ENCODE data around the gene GRIP2. TPM values are rescaled to one million over a fixed set of nuclear protein-coding genes. Genes with fewer than 3 reads are reported as not detected.

GRIP2 gene
- total RNA-seq, 3 donors from 2014 or later (not counting 1 experiment from before 2014, with no cell fraction given), result not detected

DNA sequence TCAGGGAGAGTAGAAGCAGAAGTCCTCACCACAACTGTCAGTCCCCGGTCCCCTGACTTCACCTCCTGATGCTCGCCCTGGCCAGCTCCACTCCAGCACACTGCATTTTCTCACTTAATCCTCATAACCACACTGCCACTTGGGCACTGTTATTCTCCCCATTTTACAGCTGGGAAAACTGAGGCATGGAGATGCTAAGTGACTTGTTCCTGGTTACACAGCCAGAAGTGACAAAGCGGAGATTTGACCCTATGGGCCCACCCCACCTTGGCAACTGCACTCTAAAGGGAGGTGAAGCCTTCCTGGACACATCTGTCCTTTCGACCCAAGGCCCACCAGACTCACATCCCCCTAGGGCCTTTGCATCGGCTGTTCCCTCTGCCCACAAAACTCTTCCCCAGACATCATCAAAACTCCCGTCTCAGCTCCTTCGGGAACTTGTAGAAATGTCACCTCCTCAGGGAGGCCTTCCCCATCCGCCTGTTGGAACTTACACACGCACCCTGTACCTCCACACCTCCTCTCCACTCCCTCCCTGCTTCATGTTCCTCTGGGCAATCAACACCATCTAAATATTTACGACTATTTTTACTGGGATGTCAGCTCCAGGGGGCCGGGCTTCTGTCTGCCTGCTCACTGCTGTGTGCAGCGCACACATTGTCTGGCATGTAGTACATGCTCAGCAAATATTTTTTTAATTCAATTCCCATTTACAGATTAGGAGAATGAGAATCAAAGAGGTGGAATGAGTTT is 3.1 kb downstream of the GRIP2 start:
- no peak overlapping the region for H3K4me3 ChIP-seq (ENCODE audit: low read length)
- H3K27ac Mint-ChIP-seq, result no peak overlapping the region
- H3K9me3 ChIP-seq (ENCODE audit: control insufficient read depth, insufficient read depth, low read length), result no peaks in the 10 kb centered on the region
- no peak overlapping the region for H3K4me3 Mint-ChIP-seq
- H3K27me3 Mint-ChIP-seq (ENCODE audit: low read depth in 2 of 2), result no peaks in the 10 kb centered on the region
- intact Hi-C loops (cut with micrococcal nuclease), result no loop called here
- H3K27ac ChIP-seq (ENCODE audit: low read length), result no peak overlapping the region
- H3K4me1 ChIP-seq (ENCODE audit: control insufficient read depth, insufficient read depth, low read length), result no peaks in the 10 kb centered on the region
- 91% methylated on average over 12 of the region's 12 CpGs for WGBS (ENCODE audit: insufficient coverage)
- no peaks in the 10 kb centered on the region for H3K4me1 Mint-ChIP-seq
- no peaks in the 10 kb centered on the region for H3K9me3 Mint-ChIP-seq
- no peaks in the 10 kb centered on the region for H3K36me3 ChIP-seq (ENCODE audit: control insufficient read depth, insufficient read depth, low read length)
- H3K36me3 Mint-ChIP-seq, result no peaks in the 10 kb centered on the region
- ATAC-seq (no peak), DNase-seq (no peak)
- no peaks in the 10 kb centered on the region for H3K27me3 ChIP-seq (ENCODE audit: control insufficient read depth, insufficient read depth, low read length)
- TF ChIP-seq, protein P1, sequence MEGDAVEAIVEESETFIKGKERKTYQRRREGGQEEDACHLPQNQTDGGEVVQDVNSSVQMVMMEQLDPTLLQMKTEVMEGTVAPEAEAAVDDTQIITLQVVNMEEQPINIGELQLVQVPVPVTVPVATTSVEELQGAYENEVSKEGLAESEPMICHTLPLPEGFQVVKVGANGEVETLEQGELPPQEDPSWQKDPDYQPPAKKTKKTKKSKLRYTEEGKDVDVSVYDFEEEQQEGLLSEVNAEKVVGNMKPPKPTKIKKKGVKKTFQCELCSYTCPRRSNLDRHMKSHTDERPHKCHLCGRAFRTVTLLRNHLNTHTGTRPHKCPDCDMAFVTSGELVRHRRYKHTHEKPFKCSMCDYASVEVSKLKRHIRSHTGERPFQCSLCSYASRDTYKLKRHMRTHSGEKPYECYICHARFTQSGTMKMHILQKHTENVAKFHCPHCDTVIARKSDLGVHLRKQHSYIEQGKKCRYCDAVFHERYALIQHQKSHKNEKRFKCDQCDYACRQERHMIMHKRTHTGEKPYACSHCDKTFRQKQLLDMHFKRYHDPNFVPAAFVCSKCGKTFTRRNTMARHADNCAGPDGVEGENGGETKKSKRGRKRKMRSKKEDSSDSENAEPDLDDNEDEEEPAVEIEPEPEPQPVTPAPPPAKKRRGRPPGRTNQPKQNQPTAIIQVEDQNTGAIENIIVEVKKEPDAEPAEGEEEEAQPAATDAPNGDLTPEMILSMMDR (IDR thresholded peaks at IDR 0.05), result no peak

DNA sequence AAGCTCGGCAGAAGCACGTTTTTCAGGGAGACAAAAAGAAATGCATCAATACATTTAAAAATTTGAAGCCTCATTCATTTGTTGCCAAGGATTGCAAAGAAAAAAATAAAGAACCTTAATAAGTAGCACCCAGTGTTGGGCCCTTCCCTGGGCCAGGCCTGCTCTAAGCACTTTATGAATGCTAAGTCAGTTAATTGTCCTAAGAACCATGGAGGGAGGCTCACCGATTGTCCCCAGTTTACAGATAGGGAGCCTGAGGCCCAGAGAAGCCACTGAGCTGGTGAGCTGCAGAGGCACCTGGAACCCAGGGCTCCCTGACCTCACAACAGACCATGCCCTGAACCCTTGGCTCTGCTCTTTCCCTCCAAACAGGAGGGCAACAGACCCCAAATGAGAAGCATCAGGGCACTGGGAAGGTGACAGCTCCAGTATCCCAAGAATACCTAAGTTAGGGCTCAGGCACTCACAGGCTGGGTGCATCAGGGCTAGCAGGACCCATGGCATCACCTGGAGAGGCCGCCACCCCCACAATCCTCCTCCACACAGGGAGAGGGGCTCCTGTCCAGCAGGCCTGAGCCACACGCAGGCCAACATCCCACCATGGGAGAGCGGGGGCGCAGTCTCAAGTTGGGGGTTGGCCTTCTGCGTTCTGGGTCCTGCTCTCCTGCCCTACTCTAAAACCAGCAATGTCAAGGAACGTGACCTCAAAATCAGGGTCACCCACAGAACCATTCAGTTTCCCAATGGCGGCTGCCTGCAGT is 3.9 kb downstream of the GRIP2 start:
- Histone ChIP-seq H3K9me3 (ENCODE audit: control insufficient read depth, insufficient read depth, low read length) (no peaks in the 10 kb centered on the region), H3K36me3 (ENCODE audit: control insufficient read depth, insufficient read depth, low read length) (no peaks in the 10 kb centered on the region), H3K4me1 (ENCODE audit: control insufficient read depth, insufficient read depth, low read length) (no peaks in the 10 kb centered on the region), H3K27ac (ENCODE audit: low read length) (no peak overlapping the region), H3K4me3 (ENCODE audit: low read length) (no peak overlapping the region), H3K27me3 (ENCODE audit: control insufficient read depth, insufficient read depth, low read length) (no peaks in the 10 kb centered on the region)
- TF ChIP-seq, protein P1 (IDR thresholded peaks at IDR 0.05), result no peak
- no peaks in the 10 kb centered on the region for H3K36me3 Mint-ChIP-seq
- DNase-seq (no peak), ATAC-seq (no peak)
- no peaks in the 10 kb centered on the region for H3K9me3 Mint-ChIP-seq
- no peaks in the 10 kb centered on the region for H3K4me1 Mint-ChIP-seq
- intact Hi-C loops (cut with micrococcal nuclease), result no loop called here
- H3K27me3 Mint-ChIP-seq (ENCODE audit: low read depth in 2 of 2), result peaks cover 1 to 2% of the 10 kb centered on the region in 2 donors
- 93% methylated on average over 10 of the region's 10 CpGs for WGBS (ENCODE audit: insufficient coverage)
- no peak overlapping the region for H3K27ac Mint-ChIP-seq
- no peak overlapping the region for H3K4me3 Mint-ChIP-seq

DNA sequence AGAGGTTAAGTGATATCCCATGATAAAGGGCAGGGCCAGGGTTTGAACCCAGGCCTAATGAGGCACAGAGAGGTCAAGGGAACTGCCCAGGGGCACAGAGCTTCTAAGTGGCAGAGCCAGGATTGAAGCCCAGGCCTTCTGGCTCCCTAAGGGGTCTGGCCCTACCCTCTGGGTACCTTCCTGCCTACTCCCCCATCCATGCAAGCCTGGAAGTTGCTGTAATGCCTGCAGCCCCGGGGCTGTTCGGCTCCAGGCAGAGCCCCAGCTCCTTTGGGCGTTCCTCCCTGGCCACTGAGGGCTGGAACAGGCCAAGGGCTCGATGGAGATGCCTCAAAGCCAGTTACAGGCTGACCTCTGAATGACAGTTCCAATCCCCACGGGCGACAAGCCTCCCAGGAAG is 4.5 kb downstream of the GRIP2 start:
- Histone ChIP-seq H3K36me3 (ENCODE audit: control insufficient read depth, insufficient read depth, low read length) (no peaks in the 10 kb centered on the region), H3K4me1 (ENCODE audit: control insufficient read depth, insufficient read depth, low read length) (no peaks in the 10 kb centered on the region), H3K27ac (ENCODE audit: low read length) (no peak overlapping the region), H3K27me3 (ENCODE audit: control insufficient read depth, insufficient read depth, low read length) (peaks cover 2% of the 10 kb centered on the region), H3K9me3 (ENCODE audit: control insufficient read depth, insufficient read depth, low read length) (no peaks in the 10 kb centered on the region), H3K4me3 (ENCODE audit: low read length) (no peak overlapping the region)
- WGBS (ENCODE audit: insufficient coverage), result 81% methylated on average over 6 of the region's 6 CpGs
- ATAC-seq (no peak), DNase-seq (no peak)
- Mint-ChIP-seq H3K4me3 (no peak overlapping the region), H3K27ac (no peak overlapping the region), H3K4me1 (no peaks in the 10 kb centered on the region), H3K9me3 (no peaks in the 10 kb centered on the region), H3K36me3 (no peaks in the 10 kb centered on the region), H3K27me3 (ENCODE audit: low read depth in 2 of 2) (peaks cover 3 to 7% of the 10 kb centered on the region in 2 donors)
- intact Hi-C loops (cut with micrococcal nuclease), result no loop called here
- TF ChIP-seq, protein P1 (IDR thresholded peaks at IDR 0.05), result no peak

Data from natural killer cell (primary cell).